ENCODE data around the gene NFIX.

GRCh38 chr19:13043285-13043684 lies 48.0 kb downstream of the NFIX start:
- TF ChIP-seq CTCF (IDR thresholded peaks at IDR 0.05), result no peak
- TF ChIP-seq POLR2A (IDR thresholded peaks at IDR 0.05), result no peak
